ENCODE data around the gene AMFR. TPM values are rescaled to one million over a fixed set of nuclear protein-coding genes. Genes with fewer than 3 reads are reported as not detected.

The AMFR gene
- total RNA-seq, 1 experiment from 2014 or later = 75.9 TPM

DNA sequence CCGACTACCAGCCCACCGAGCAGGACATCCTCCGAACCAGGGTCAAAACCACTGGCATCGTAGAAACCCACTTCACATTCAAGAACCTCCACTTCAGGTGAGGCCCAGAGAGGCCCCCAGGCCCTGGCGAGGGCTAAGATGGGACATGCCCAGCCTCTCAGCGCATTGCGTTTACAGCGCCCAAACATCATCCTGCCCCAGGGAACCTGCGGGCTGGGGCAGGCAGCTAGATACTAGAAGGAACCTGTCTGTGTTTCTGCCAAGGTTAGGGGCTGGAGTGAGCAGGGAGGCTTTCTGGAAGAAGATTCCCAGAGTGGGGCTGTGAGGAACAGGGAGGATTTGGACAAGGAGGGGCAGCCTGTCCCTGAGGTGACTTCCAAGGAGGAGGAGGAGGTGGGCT is 90.6 kb downstream of the AMFR start:
- DNase-seq (ENCODE audit: low spot score) = no peak

DNA sequence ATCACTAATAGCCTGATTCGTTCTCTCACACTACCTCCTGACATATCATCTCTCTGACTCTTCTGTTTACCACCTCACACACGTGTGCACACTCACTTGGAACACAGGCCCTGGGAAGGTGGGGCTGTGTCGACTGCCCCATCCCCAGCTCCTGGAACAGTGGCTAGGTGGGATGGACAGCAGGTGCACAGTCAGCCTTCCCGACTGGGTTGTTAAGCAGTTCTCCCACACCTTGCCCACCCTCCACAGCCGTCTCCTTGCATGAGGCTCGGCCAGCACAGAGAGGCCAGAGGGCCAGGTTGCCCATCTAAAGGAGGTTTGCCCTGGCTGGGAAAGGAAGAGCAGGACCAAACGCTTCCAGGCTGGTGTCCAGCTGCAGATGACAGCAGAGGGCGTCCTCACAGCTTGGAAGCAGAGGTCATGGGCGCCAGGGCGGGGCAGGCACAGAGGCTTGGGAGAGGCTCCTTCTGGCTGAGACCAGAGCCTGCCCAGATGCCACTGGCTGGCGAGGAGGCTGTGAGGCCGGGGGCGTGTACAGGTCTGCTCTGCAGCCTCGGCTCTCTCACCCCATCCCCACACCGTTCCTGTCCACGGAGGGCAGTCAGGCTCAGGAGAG is 92.8 kb downstream of the AMFR start:
- DNase-seq (ENCODE audit: low spot score) = peak; percentile 74

- no peak for DNase-seq (ENCODE audit: low spot score)
Observed at GRCh38 chr16:56331915-56332314, 93.4 kb downstream of the AMFR start.

GRCh38 chr16:56331399-56331798 is 93.9 kb downstream of the AMFR start:
- no peak for DNase-seq (ENCODE audit: low spot score)

- no peak for DNase-seq (ENCODE audit: low spot score)
Observed at GRCh38 chr16:56330476-56330875, 94.9 kb downstream of the AMFR start.

- no peak for DNase-seq (ENCODE audit: low spot score)
Observed at GRCh38 chr16:56329887-56330286, 95.5 kb downstream of the AMFR start.

DNA sequence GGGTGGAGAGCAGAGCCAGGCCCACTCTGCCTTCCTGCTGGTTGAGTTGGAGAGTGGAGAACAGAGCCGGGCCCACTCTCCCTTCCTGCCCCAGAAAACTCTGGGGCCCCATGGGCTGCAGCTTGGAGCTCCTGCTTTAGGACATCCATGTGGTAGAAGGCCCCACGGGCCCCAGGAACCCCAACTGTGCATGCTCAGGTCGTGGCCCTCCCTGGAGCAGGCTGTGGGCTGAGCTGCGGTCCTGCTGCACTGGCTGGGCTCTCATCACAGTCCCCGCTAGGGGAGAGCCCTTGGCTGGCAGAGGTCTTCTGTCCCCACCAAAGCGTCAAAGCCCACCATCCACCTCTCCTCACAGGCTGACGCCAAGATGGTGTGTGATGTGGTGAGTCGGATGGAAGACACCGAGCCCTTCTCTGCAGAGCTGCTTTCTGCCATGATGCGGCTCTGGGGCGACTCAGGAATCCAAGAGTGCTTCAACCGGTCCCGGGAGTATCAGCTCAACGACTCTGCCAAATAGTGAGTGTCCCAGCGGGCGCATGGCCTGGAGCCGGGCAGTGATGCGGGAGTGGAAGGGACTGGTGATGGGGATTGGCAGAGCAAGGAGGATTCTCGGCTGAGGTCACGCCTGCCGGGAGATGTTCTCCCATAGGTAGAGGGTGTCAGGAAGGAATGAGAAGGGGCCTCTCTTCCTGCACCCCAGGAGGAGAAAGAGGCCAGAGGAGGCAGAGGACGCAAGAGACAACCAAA is 96.9 kb downstream of the AMFR start:
- DNase-seq (ENCODE audit: low spot score) = no peak

- no peak for DNase-seq (ENCODE audit: low spot score)
Observed at GRCh38 chr16:56327929-56328258, 97.5 kb downstream of the AMFR start.

DNA sequence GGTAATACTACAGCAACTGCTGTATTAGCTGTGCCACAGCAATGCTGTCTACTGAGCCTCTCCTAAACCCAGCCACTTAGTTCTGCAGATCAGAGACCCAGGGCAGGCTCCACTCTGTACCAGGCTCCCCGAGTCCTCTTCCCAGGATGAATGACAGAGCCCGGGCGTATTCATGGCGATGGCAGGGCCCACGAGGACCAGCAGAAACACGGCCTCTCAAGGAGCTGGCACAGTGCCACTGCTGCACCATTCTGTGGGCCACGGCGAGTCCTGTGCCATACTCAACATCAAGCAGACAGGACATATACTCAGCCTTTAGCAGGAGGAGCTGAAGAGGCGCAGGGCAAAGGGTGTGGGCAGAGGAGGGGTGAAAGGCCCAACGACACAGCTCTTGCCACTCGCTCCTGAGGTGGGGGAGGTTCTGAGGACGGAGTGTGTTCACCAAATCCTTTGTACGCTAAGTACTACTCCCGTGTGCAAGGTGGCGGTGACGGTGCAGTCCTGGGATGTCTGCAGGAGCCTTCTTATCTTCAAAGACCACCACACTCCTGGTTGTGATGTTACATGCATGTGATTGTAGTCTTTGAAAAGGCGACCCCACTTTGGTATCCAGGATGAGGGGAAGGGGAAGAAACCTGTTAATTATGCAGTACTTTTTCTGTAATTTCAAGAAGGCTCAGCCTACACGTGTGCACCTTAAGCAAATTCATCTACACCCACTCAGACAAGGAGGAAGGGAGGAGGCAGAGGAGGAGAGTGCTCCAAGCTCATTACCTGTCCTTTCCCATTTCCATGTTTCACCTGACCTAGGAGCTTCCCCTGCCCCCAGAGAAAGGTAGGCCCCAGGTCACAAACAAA is 98.0 kb downstream of the AMFR start:
- DNase-seq (ENCODE audit: low spot score) = no peak

DNA sequence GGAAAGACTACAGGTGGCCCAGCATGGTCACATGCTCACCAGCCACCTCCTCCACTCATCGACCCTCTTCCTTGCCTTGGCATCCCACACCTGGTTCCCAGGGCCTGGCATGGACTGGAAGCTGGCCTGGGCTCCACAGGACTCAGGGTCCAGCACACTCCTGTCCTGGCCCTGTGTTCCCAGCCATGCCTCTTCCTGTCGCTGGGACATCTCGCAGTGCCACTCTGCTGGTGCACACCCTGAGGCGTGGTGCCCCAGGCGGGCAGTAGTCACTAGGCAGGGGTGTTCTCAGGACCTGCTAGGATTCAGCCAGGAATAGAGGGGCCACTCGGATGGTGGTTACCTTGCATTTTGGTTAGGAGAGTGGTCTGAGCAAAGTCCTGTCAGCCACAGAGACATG is 99.4 kb downstream of the AMFR start:
- DNase-seq (ENCODE audit: low spot score) = no peak

- peak; percentile 34 for DNase-seq (ENCODE audit: low spot score)
Observed at GRCh38 chr16:56324406-56324805, 100.9 kb downstream of the AMFR start.

- DNase-seq (ENCODE audit: low spot score) = no peak
Observed at GRCh38 chr16:56321571-56321970, 103.8 kb downstream of the AMFR start.

DNA sequence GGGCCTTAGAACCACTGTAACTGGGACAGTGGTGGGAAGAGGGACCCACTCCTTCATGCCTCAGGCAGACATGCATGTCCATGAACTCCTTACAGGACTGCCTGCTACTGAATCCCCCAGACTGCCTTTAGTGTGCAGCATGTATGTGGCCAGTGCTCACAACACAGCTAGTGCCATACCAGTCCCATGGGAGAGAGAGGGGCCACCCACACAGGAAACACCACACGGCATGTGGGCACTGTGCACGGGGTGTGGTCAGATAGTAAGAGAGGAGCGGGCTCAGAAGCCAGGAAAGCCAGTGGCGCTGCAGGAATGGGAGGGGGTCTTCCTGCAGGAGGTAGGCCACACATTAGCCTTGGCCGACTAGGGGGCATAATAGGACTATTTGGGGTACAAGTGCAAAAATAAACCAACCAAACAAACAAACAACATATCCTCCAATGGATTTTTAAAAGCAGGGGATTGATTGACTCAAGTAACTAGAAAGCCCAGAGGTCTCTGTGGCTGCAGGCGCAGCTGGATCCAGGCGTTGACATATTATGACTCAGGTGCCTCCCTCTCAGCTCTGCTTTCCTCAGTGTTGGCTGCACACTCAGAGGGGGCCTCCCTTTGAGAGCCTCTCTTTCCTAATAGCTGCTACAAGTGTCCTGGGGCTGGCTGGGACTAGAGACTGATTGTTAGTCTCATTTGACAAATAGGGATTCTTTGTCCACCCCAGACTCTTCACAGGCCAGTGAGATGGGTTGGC is 104.4 kb downstream of the AMFR start:
- no peak for DNase-seq (ENCODE audit: low spot score)

DNA sequence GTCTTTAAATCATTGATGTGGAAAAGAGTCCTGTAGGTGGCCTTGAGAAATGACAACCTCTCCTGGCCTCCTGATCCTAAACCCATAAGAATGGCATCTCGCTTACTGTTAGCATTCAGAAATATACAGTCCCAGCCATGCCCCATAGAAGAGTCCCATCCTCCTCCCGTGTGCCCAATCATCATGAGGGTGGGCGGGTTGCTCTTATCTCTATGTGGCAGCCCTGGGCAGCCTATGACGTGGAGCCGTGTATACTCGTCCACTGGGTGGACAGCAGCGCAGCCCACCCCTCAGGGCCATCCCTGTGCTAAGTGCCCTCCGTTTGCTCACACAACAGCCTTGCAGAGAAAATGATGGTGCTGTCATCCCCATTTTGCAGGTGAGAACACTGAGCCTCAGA is 105.3 kb downstream of the AMFR start:
- no peak for DNase-seq (ENCODE audit: low spot score)

GRCh38 chr16:56319376-56319775 is 106.0 kb downstream of the AMFR start:
- DNase-seq (ENCODE audit: low spot score) = no peak

DNA sequence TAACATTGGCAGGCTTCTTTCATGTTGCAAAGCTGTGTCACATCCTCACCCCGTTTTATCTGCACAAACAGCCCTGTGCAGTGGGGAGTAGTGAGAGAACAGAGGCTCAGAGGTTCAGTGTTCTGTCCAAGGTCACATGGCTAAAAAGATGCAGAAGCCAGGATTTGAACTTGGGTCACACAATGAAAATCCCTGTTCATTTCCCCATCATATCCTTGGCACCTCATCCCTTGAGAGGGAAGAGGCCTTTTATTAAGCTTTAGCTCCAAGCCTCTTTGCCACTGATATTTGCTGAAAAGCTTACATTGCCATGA is 106.6 kb downstream of the AMFR start:
- no peak for DNase-seq (ENCODE audit: low spot score)

GRCh38 chr16:56317998-56318826 is 107.1 kb downstream of the AMFR start:
- DNase-seq (ENCODE audit: low spot score) = peak; percentile 74

- no peak for DNase-seq (ENCODE audit: low spot score)
Observed at GRCh38 chr16:56316545-56316944, 108.8 kb downstream of the AMFR start.

DNA sequence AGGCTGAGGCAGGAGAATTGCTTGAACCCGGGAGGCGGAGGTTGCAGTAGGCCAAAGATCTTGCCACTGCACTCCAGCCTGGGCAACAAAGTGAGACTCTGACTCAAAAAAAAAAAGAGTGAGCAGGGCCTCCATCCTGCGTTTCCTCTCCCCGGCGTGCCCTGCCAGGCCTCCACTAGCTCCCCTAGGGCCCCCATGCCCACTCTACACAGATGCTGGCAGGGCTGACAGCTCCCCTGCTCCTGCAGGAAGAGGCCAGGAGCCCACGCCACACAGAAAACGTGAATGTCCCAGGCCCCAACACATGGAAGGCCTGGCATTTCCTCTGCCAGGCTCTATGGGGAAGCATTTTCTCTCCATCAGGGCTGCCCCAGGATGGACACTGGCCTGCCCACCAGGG is 109.4 kb downstream of the AMFR start:
- DNase-seq (ENCODE audit: low spot score) = no peak

GRCh38 chr16:56314244-56314850 is 111.0 kb downstream of the AMFR start:
- no peak for DNase-seq (ENCODE audit: low spot score)

- DNase-seq (ENCODE audit: low spot score) = no peak
Observed at GRCh38 chr16:56312556-56312955, 112.8 kb downstream of the AMFR start.
